ENCODE measurements around the gene ZNF319. TPM values are rescaled to one million over a fixed set of nuclear protein-coding genes. Genes with fewer than 3 reads are reported as not detected.

Gene ZNF319
- total RNA-seq, 2 experiments from 2014 or later, result 4.2 to 5.4 TPM

GRCh38 chr16:57949013-57949412, 51.5 kb downstream of the ZNF319 start:
- H3K9me3 Mint-ChIP-seq, result no peaks in the 10 kb centered on the region
- intact Hi-C loops (cut with micrococcal nuclease), result no loop called here
- CTCF ChIA-PET, result interaction anchor here (0.6 kb wide), 1 partner anchor 49 kb away, joined by 3 read pairs; no protein-coding TSS in a partner anchor

GRCh38 chr16:57948027-57948426, 52.4 kb downstream of the ZNF319 start:
- H3K9me3 Mint-ChIP-seq, result no peaks in the 10 kb centered on the region
- CTCF ChIA-PET, result no interaction called here
- H3K4me1 Mint-ChIP-seq (ENCODE audit: low read depth), result no peaks in the 10 kb centered on the region
- H3K27me3 Mint-ChIP-seq (ENCODE audit: low read depth), result no peaks in the 10 kb centered on the region
- H3K27ac Mint-ChIP-seq, result no peak overlapping the region
- DNase-seq, result no peak
- intact Hi-C loops (cut with micrococcal nuclease), result no loop called here
- no peak overlapping the region for H3K4me3 Mint-ChIP-seq
- H3K36me3 Mint-ChIP-seq (ENCODE audit: low read depth), result no peaks in the 10 kb centered on the region

More at GRCh38 chr16:57949013-57949412, 51.5 kb downstream of the ZNF319 start:
- H3K36me3 Mint-ChIP-seq (ENCODE audit: low read depth), result no peaks in the 10 kb centered on the region
- H3K4me1 Mint-ChIP-seq (ENCODE audit: low read depth), result no peaks in the 10 kb centered on the region
- H3K4me3 Mint-ChIP-seq, result no peak overlapping the region
- no peak for DNase-seq
- H3K27me3 Mint-ChIP-seq (ENCODE audit: low read depth), result no peaks in the 10 kb centered on the region
- no peak overlapping the region for H3K27ac Mint-ChIP-seq

GRCh38 chr16:57947261-57947660, 53.2 kb downstream of the ZNF319 start:
- Mint-ChIP-seq H3K9me3 (no peaks in the 10 kb centered on the region), H3K27me3 (ENCODE audit: low read depth) (no peaks in the 10 kb centered on the region), H3K27ac (no peak overlapping the region), H3K4me3 (no peak overlapping the region), H3K36me3 (ENCODE audit: low read depth) (no peaks in the 10 kb centered on the region), H3K4me1 (ENCODE audit: low read depth) (no peaks in the 10 kb centered on the region)
- no peak for DNase-seq
- intact Hi-C loops (cut with micrococcal nuclease), result no loop called here
- CTCF ChIA-PET, result interaction anchor here (1.1 kb wide), 1 partner anchor 9 kb away, joined by 3 read pairs; no protein-coding TSS in a partner anchor

GRCh38 chr16:57946181-57946801, 54.2 kb downstream of the ZNF319 start:
- Mint-ChIP-seq H3K36me3 (ENCODE audit: low read depth) (no peaks in the 10 kb centered on the region), H3K9me3 (no peaks in the 10 kb centered on the region), H3K4me1 (ENCODE audit: low read depth) (no peaks in the 10 kb centered on the region), H3K4me3 (no peak overlapping the region), H3K27me3 (ENCODE audit: low read depth) (no peaks in the 10 kb centered on the region), H3K27ac (no peak overlapping the region)
- CTCF ChIA-PET, result no interaction called here
- intact Hi-C loops (cut with micrococcal nuclease), result no loop called here
- DNase-seq, result no peak

GRCh38 chr16:57945740-57946138, 54.7 kb downstream of the ZNF319 start:
- H3K27me3 Mint-ChIP-seq (ENCODE audit: low read depth), result no peaks in the 10 kb centered on the region
- CTCF ChIA-PET, result interaction anchor here (0.6 kb wide), 1 partner anchor 253 kb away, joined by 3 read pairs; no protein-coding TSS in a partner anchor
- intact Hi-C loops (cut with micrococcal nuclease), result no loop called here
- no peak for DNase-seq
- H3K9me3 Mint-ChIP-seq, result no peaks in the 10 kb centered on the region
- no peaks in the 10 kb centered on the region for H3K36me3 Mint-ChIP-seq (ENCODE audit: low read depth)
- no peak overlapping the region for H3K27ac Mint-ChIP-seq
- no peaks in the 10 kb centered on the region for H3K4me1 Mint-ChIP-seq (ENCODE audit: low read depth)
- H3K4me3 Mint-ChIP-seq, result no peak overlapping the region

- CTCF ChIA-PET, result interaction anchor here (0.6 kb wide), 1 partner anchor 254 kb away, joined by 3 read pairs; no protein-coding TSS in a partner anchor
- no peak for DNase-seq
Observed at GRCh38 chr16:57944970-57945739, 55.3 kb downstream of the ZNF319 start.

More at GRCh38 chr16:57944970-57945739, 55.3 kb downstream of the ZNF319 start:
- Mint-ChIP-seq H3K4me3 (no peak overlapping the region), H3K9me3 (no peaks in the 10 kb centered on the region), H3K4me1 (ENCODE audit: low read depth) (no peaks in the 10 kb centered on the region), H3K27me3 (ENCODE audit: low read depth) (no peaks in the 10 kb centered on the region), H3K27ac (no peak overlapping the region), H3K36me3 (ENCODE audit: low read depth) (no peaks in the 10 kb centered on the region)
- intact Hi-C loops (cut with micrococcal nuclease), result no loop called here

Other genes starting within 250 kb of the ZNF319 start
- gene KIFC3, start 198.2 kb downstream of the ZNF319 start, total RNA-seq, result under 1 TPM in 1 of 2 experiments, not detected in 1; 0.12 TPM
- gene CNGB1, start 29.5 kb downstream of the ZNF319 start, total RNA-seq, result not detected
- 10 to 100 TPM; 30.6 to 32.3 TPM for gene USB1, start 735 bp upstream of the ZNF319 start, total RNA-seq
- under 1 TPM; 0.12 to 0.24 TPM for gene MMP15, start 25.1 kb upstream of the ZNF319 start, total RNA-seq
- gene CFAP20, start 128.7 kb upstream of the ZNF319 start, total RNA-seq, result 10 to 100 TPM; 31.2 to 31.4 TPM
- gene CSNK2A2, start 197.4 kb upstream of the ZNF319 start, total RNA-seq, result 10 to 100 TPM; 86.0 to 86.7 TPM